Dedifferentiated amniotic fluid mesenchymal stem cell (primary cell): ENCODE measurements around the gene CDK11B.
"Not testable (repeated sequence)": the region's sequence is repeated elsewhere in the genome, so short reads cannot be mapped to it uniquely, and the experiment has no call there.

ENCODE experiments used
- DNase-seq: peaks from one replicate; pipeline ENCODE4 v3.0.0-alpha.2; 2016; ENCODE audit errors: extremely low spot score

The CDK11B gene

GRCh38 chr1:1658583-1659549 lies at the start of gene CDK11B:
TSS of gene CDK11B (minus strand) at chr1:1659004. CDS start at chr1:1657485, 1,519 bp downstream.
- peak; percentile 89 for DNase-seq

- not testable (repeated sequence) for DNase-seq
Measured at GRCh38 chr1:1707897-1708296, 49.1 kb upstream of the CDK11B start.

GRCh38 chr1:1707241-1707640 lies 48.4 kb upstream of the CDK11B start:
- DNase-seq, result not testable (repeated sequence)

- not testable (repeated sequence) for DNase-seq
Measured at GRCh38 chr1:1705623-1706022, 46.8 kb upstream of the CDK11B start.

- not testable (repeated sequence) for DNase-seq
Measured at GRCh38 chr1:1704284-1704957, 45.6 kb upstream of the CDK11B start.

GRCh38 chr1:1703796-1704195 lies 45.0 kb upstream of the CDK11B start:
- no peak for DNase-seq

GRCh38 chr1:1702506-1702905 lies 43.7 kb upstream of the CDK11B start:
- not testable (repeated sequence) for DNase-seq

- not testable (repeated sequence) for DNase-seq
Measured at GRCh38 chr1:1700557-1700956, 41.8 kb upstream of the CDK11B start.

- not testable (repeated sequence) for DNase-seq
Measured at GRCh38 chr1:1700067-1700466, 41.3 kb upstream of the CDK11B start.

GRCh38 chr1:1699061-1699460 lies 40.3 kb upstream of the CDK11B start:
- not testable (repeated sequence) for DNase-seq

- DNase-seq, result not testable (repeated sequence)
Measured at GRCh38 chr1:1697358-1698183, 38.8 kb upstream of the CDK11B start.

- DNase-seq, result not testable (repeated sequence)
Measured at GRCh38 chr1:1696431-1697357, 37.9 kb upstream of the CDK11B start.

GRCh38 chr1:1692714-1693647 lies 34.2 kb upstream of the CDK11B start, which contains the start of gene SLC35E2B:
TSS of gene SLC35E2B (minus strand) at chr1:1692795. CDS start at chr1:1676699, 16,096 bp downstream.
- DNase-seq, result peak; percentile 87

GRCh38 chr1:1692324-1692713 lies 33.5 kb upstream of the CDK11B start:
- DNase-seq, result peak; percentile 36

GRCh38 chr1:1691443-1691842 lies 32.6 kb upstream of the CDK11B start:
- not testable (repeated sequence) for DNase-seq

GRCh38 chr1:1689526-1689925 lies 30.7 kb upstream of the CDK11B start:
- DNase-seq, result not testable (repeated sequence)

- DNase-seq, result no peak
Measured at GRCh38 chr1:1687846-1688245, 29.0 kb upstream of the CDK11B start.

- DNase-seq, result no peak
Measured at GRCh38 chr1:1684031-1684681, 25.4 kb upstream of the CDK11B start.
